GM12878 (cell line): ENCODE data around the gene VSTM4.

Experiments used
- EZH2 ChIP-seq: IDR thresholded peaks from 2 replicates; pipeline ENCODE4 v1.6.1; 2012; ENCODE audit warnings: low read depth, mild to moderate bottlenecking, control low read depth, inconsistent platforms, low read length, borderline replicate concordance; ENCODE audit not compliant: control insufficient read depth
- JUNB ChIP-seq: IDR thresholded peaks from 2 replicates; pipeline ENCODE4 v1.6.1; 2016; ENCODE audit warnings: antibody characterized with exemption, mild to moderate bottlenecking
- NR2C2 ChIP-seq: IDR thresholded peaks from 2 replicates; pipeline ENCODE4 v1.6.1; 2011; ENCODE audit warnings: borderline replicate concordance, low read depth; ENCODE audit not compliant: control insufficient read depth, insufficient read length
- POLR2A ChIP-seq: IDR thresholded peaks from 2 replicates; pipeline ENCODE4 v1.6.1; 2011; ENCODE audit warnings: low read depth, mild to moderate bottlenecking, low read length
- RFX5 ChIP-seq: IDR thresholded peaks from 2 replicates; pipeline ENCODE4 v1.6.1; 2011; ENCODE audit warnings: low read depth, low read length, improper control_type of control experiment
- TAF1 ChIP-seq: IDR thresholded peaks from 2 replicates; pipeline ENCODE4 v1.6.1; 2011; ENCODE audit warnings: mild to moderate bottlenecking, low read depth, low read length, borderline replicate concordance
- WRNIP1 ChIP-seq: IDR thresholded peaks from 2 replicates; pipeline ENCODE4 v1.6.1; 2011; ENCODE audit warnings: low read depth, low read length, improper control_type of control experiment, borderline replicate concordance
- ZNF274 ChIP-seq: IDR thresholded peaks from one replicate; pipeline ENCODE4 v1.8.0; 2011; ENCODE audit not compliant: insufficient read length, insufficient read depth
- TF ChIP-seq, protein P1 (sequence below), 3 experiments: IDR thresholded peaks in 2 of 3; conservative IDR thresholded peaks in 1 of 3; 2 replicates each; pipeline ENCODE4 v1.5.1; 2011; ENCODE audit warnings: low read depth in 3 of 3, low read length in 3 of 3, mild to moderate bottlenecking in 3 of 3, control low read depth in 2 of 3, moderate library complexity in 2 of 3, inconsistent platforms in 1 of 3, mixed read lengths in 1 of 3; ENCODE audit not compliant: control insufficient read depth in 2 of 3, insufficient read depth in 1 of 3; ENCODE audit errors: extremely low read depth in 1 of 3
- TF ChIP-seq, protein P2 (sequence below): fragments of 450-650 bp; IDR thresholded peaks from 2 replicates; pipeline ENCODE4 v1.6.1; 2014; ENCODE audit warnings: mild to moderate bottlenecking
- TF ChIP-seq, protein P3 (sequence below): IDR thresholded peaks from 2 replicates; pipeline ENCODE4 v1.6.1; 2011; ENCODE audit warnings: borderline replicate concordance, low read depth, mild to moderate bottlenecking, moderate library complexity, low read length; ENCODE audit not compliant: insufficient read depth, poor library complexity, severe bottlenecking
- TF ChIP-seq, protein P4 (sequence below): IDR thresholded peaks from 2 replicates; pipeline ENCODE4 v1.6.1; 2011; ENCODE audit warnings: low read depth, low read length, improper control_type of control experiment, borderline replicate concordance
- TF ChIP-seq, protein P5 (sequence below): fragments of 450-650 bp; IDR thresholded peaks from 2 replicates; pipeline ENCODE4 v1.6.1; 2016; ENCODE audit warnings: mild to moderate bottlenecking, moderate library complexity, borderline replicate concordance

DNA sequence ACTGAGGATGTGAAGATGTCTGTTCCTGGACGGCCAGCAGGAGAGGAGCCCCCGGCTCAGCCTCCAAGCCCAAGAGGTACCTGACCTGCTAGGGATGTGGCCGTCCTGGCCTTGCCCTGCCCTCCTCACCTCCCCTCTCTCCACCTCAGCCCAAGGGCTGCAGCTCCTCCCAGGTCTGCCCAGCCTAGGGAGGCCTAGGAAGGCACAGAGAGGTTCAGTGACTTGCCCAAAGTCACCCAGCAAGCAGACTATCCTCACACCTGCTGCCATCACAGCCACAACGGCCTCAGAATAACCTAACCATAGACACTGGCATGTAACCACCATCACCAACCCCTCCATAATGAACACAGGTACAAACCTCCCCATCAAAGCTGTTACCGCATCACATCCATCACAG lies 137.0 kb downstream of the VSTM4 start:
- TF ChIP-seq TAF1 (no peak), WRNIP1 (no peak), EZH2 (no peak), POLR2A (no peak), ZNF274 (no peak), RFX5 (no peak), NR2C2 (no peak), JUNB (no peak)
- TF ChIP-seq, protein P1, sequence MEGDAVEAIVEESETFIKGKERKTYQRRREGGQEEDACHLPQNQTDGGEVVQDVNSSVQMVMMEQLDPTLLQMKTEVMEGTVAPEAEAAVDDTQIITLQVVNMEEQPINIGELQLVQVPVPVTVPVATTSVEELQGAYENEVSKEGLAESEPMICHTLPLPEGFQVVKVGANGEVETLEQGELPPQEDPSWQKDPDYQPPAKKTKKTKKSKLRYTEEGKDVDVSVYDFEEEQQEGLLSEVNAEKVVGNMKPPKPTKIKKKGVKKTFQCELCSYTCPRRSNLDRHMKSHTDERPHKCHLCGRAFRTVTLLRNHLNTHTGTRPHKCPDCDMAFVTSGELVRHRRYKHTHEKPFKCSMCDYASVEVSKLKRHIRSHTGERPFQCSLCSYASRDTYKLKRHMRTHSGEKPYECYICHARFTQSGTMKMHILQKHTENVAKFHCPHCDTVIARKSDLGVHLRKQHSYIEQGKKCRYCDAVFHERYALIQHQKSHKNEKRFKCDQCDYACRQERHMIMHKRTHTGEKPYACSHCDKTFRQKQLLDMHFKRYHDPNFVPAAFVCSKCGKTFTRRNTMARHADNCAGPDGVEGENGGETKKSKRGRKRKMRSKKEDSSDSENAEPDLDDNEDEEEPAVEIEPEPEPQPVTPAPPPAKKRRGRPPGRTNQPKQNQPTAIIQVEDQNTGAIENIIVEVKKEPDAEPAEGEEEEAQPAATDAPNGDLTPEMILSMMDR (IDR thresholded peaks at IDR 0.05 in 2 of 3, conservative IDR thresholded peaks at IDR 0.05 in 1 of 3; ENCODE audit: control insufficient read depth in 2 of 3, extremely low read depth in 1 of 3, insufficient read depth in 1 of 3, low read depth in 3 of 3, low read length in 3 of 3): no peak
- TF ChIP-seq, protein P2, sequence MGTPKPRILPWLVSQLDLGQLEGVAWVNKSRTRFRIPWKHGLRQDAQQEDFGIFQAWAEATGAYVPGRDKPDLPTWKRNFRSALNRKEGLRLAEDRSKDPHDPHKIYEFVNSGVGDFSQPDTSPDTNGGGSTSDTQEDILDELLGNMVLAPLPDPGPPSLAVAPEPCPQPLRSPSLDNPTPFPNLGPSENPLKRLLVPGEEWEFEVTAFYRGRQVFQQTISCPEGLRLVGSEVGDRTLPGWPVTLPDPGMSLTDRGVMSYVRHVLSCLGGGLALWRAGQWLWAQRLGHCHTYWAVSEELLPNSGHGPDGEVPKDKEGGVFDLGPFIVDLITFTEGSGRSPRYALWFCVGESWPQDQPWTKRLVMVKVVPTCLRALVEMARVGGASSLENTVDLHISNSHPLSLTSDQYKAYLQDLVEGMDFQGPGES: no peak
- TF ChIP-seq, protein P3, sequence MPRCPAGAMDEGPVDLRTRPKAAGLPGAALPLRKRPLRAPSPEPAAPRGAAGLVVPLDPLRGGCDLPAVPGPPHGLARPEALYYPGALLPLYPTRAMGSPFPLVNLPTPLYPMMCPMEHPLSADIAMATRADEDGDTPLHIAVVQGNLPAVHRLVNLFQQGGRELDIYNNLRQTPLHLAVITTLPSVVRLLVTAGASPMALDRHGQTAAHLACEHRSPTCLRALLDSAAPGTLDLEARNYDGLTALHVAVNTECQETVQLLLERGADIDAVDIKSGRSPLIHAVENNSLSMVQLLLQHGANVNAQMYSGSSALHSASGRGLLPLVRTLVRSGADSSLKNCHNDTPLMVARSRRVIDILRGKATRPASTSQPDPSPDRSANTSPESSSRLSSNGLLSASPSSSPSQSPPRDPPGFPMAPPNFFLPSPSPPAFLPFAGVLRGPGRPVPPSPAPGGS: no peak
- TF ChIP-seq, protein P4, sequence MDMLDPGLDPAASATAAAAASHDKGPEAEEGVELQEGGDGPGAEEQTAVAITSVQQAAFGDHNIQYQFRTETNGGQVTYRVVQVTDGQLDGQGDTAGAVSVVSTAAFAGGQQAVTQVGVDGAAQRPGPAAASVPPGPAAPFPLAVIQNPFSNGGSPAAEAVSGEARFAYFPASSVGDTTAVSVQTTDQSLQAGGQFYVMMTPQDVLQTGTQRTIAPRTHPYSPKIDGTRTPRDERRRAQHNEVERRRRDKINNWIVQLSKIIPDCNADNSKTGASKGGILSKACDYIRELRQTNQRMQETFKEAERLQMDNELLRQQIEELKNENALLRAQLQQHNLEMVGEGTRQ: no peak
- TF ChIP-seq, protein P5, sequence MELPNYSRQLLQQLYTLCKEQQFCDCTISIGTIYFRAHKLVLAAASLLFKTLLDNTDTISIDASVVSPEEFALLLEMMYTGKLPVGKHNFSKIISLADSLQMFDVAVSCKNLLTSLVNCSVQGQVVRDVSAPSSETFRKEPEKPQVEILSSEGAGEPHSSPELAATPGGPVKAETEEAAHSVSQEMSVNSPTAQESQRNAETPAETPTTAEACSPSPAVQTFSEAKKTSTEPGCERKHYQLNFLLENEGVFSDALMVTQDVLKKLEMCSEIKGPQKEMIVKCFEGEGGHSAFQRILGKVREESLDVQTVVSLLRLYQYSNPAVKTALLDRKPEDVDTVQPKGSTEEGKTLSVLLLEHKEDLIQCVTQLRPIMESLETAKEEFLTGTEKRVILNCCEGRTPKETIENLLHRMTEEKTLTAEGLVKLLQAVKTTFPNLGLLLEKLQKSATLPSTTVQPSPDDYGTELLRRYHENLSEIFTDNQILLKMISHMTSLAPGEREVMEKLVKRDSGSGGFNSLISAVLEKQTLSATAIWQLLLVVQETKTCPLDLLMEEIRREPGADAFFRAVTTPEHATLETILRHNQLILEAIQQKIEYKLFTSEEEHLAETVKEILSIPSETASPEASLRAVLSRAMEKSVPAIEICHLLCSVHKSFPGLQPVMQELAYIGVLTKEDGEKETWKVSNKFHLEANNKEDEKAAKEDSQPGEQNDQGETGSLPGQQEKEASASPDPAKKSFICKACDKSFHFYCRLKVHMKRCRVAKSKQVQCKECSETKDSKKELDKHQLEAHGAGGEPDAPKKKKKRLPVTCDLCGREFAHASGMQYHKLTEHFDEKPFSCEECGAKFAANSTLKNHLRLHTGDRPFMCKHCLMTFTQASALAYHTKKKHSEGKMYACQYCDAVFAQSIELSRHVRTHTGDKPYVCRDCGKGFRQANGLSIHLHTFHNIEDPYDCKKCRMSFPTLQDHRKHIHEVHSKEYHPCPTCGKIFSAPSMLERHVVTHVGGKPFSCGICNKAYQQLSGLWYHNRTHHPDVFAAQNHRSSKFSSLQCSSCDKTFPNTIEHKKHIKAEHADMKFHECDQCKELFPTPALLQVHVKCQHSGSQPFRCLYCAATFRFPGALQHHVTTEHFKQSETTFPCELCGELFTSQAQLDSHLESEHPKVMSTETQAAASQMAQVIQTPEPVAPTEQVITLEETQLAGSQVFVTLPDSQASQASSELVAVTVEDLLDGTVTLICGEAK: no peak
